HEK293 (cell line): ENCODE data around the gene MALSU1.

Source experiments
- ZNF184 ChIP-seq: fragments of 450-650 bp; IDR thresholded peaks from 2 replicates; pipeline ENCODE4 v1.5.1; 2018; ENCODE audit warnings: missing biosample characterization, mild to moderate bottlenecking, missing genetic modification characterization
- ZNF629 ChIP-seq: fragments of 450-650 bp; formaldehyde crosslinking; IDR thresholded peaks from 2 replicates; pipeline ENCODE4 v1.5.1; 2017; ENCODE audit warnings: missing biosample characterization, missing genetic modification characterization
- TF ChIP-seq, protein P1 (sequence below): fragments of 450-650 bp; formaldehyde crosslinking; IDR thresholded peaks from 2 replicates; pipeline ENCODE4 v1.5.1; 2016; ENCODE audit warnings: missing biosample characterization, missing genetic modification characterization
- TF ChIP-seq, protein P2 (sequence below): fragments of 450-650 bp; formaldehyde crosslinking; IDR thresholded peaks from 2 replicates; pipeline ENCODE4 v1.5.1; 2016; ENCODE audit warnings: missing biosample characterization, missing genetic modification characterization, low read depth
- TF ChIP-seq, protein P3 (sequence below): fragments of 450-650 bp; formaldehyde crosslinking; IDR thresholded peaks from 2 replicates; pipeline ENCODE4 v1.5.1; 2016; ENCODE audit warnings: missing biosample characterization, missing genetic modification characterization
- TF ChIP-seq, protein P4 (sequence below): fragments of 450-650 bp; formaldehyde crosslinking; IDR thresholded peaks from 2 replicates; pipeline ENCODE4 v1.5.1; 2017; ENCODE audit warnings: missing biosample characterization, missing genetic modification characterization
- TF ChIP-seq, protein P5 (sequence below): fragments of 450-650 bp; formaldehyde crosslinking; IDR thresholded peaks from 2 replicates; pipeline ENCODE4 v1.5.1; 2016; ENCODE audit warnings: missing biosample characterization, missing genetic modification characterization
- TF ChIP-seq, protein P6 (sequence below): sonication (generic); formaldehyde crosslinking; IDR thresholded peaks from 2 replicates; pipeline ENCODE4 v1.8.1; 2022; ENCODE audit warnings: mild to moderate bottlenecking, moderate library complexity, missing genetic modification reagents

DNA sequence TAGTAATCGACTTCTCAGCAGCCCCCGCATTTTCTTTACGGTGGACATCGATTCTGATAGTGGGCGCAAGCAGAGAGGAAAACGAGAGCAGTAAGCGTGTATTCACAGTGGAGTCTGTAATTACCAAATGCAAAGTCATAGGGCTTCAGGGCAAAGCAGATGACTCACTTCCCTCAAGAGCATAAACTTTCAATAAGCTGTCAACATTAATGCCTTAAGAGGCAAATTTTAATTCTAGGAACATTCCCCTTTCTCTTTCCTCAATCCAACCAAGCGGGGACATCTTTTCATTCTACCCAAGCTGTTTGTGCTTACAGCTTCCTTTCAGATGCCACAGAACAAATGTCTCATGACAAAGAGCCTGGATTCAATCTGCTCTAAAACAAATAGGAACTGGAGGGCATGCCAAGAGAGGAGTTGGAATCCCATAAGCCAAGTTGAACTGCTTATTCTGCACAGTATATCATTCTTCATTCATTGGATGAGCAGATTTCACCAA, 48.6 kb downstream of the MALSU1 start:
- TF ChIP-seq, protein P1, sequence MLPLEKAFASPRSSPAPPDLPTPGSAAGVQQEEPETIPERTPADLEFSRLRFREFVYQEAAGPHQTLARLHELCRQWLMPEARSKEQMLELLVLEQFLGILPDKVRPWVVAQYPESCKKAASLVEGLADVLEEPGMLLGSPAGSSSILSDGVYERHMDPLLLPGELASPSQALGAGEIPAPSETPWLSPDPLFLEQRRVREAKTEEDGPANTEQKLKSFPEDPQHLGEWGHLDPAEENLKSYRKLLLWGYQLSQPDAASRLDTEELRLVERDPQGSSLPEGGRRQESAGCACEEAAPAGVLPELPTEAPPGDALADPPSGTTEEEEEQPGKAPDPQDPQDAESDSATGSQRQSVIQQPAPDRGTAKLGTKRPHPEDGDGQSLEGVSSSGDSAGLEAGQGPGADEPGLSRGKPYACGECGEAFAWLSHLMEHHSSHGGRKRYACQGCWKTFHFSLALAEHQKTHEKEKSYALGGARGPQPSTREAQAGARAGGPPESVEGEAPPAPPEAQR (tag by site-specific recombination): no peak
- TF ChIP-seq ZNF629 (tag by site-specific recombination): peak; percentile 46; the same call in 1 of the 2 replicates
- TF ChIP-seq, protein P2, sequence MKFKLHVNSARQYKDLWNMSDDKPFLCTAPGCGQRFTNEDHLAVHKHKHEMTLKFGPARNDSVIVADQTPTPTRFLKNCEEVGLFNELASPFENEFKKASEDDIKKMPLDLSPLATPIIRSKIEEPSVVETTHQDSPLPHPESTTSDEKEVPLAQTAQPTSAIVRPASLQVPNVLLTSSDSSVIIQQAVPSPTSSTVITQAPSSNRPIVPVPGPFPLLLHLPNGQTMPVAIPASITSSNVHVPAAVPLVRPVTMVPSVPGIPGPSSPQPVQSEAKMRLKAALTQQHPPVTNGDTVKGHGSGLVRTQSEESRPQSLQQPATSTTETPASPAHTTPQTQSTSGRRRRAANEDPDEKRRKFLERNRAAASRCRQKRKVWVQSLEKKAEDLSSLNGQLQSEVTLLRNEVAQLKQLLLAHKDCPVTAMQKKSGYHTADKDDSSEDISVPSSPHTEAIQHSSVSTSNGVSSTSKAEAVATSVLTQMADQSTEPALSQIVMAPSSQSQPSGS: no peak
- TF ChIP-seq, protein P3, sequence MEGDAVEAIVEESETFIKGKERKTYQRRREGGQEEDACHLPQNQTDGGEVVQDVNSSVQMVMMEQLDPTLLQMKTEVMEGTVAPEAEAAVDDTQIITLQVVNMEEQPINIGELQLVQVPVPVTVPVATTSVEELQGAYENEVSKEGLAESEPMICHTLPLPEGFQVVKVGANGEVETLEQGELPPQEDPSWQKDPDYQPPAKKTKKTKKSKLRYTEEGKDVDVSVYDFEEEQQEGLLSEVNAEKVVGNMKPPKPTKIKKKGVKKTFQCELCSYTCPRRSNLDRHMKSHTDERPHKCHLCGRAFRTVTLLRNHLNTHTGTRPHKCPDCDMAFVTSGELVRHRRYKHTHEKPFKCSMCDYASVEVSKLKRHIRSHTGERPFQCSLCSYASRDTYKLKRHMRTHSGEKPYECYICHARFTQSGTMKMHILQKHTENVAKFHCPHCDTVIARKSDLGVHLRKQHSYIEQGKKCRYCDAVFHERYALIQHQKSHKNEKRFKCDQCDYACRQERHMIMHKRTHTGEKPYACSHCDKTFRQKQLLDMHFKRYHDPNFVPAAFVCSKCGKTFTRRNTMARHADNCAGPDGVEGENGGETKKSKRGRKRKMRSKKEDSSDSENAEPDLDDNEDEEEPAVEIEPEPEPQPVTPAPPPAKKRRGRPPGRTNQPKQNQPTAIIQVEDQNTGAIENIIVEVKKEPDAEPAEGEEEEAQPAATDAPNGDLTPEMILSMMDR: no peak
- no peak for TF ChIP-seq ZNF184 (tag by site-specific recombination)
- TF ChIP-seq, protein P4, sequence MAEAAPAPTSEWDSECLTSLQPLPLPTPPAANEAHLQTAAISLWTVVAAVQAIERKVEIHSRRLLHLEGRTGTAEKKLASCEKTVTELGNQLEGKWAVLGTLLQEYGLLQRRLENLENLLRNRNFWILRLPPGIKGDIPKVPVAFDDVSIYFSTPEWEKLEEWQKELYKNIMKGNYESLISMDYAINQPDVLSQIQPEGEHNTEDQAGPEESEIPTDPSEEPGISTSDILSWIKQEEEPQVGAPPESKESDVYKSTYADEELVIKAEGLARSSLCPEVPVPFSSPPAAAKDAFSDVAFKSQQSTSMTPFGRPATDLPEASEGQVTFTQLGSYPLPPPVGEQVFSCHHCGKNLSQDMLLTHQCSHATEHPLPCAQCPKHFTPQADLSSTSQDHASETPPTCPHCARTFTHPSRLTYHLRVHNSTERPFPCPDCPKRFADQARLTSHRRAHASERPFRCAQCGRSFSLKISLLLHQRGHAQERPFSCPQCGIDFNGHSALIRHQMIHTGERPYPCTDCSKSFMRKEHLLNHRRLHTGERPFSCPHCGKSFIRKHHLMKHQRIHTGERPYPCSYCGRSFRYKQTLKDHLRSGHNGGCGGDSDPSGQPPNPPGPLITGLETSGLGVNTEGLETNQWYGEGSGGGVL (tag by site-specific recombination): no peak
- TF ChIP-seq, protein P5, sequence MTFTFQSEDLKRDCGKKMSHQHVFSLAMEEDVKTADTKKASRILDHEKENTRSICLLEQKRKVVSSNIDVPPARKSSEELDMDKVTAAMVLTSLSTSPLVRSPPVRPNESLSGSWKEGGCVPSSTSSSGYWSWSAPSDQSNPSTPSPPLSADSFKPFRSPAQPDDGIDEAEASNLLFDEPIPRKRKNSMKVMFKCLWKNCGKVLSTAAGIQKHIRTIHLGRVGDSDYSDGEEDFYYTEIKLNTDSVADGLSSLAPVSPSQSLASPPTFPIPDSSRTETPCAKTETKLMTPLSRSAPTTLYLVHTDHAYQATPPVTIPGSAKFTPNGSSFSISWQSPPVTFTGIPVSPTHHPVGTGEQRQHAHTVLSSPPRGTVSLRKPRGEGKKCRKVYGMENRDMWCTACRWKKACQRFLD (tag by site-specific recombination): no peak
- TF ChIP-seq, protein P6, sequence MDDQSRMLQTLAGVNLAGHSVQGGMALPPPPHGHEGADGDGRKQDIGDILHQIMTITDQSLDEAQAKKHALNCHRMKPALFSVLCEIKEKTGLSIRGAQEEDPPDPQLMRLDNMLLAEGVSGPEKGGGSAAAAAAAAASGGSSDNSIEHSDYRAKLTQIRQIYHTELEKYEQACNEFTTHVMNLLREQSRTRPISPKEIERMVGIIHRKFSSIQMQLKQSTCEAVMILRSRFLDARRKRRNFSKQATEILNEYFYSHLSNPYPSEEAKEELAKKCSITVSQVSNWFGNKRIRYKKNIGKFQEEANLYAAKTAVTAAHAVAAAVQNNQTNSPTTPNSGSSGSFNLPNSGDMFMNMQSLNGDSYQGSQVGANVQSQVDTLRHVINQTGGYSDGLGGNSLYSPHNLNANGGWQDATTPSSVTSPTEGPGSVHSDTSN (CRISPR knock-in tag): no peak
